SK-N-SH treated with all-trans-retinoic acid at 6 μM for 48 hours (cell line): ENCODE results near the gene NDOR1.

Source experiments
- ATAC-seq: fragments of 200-7000 bp; cut with Tn5 transposase; 3 replicates; pipeline ENCODE4 v1.9.1; 2020; ENCODE audit warnings: mild to moderate bottlenecking, moderate library complexity
- ARNTL ChIP-seq: fragments of 450-650 bp; formaldehyde crosslinking; IDR thresholded peaks from 2 replicates; pipeline ENCODE4 v1.5.0; 2020; ENCODE audit warnings: low read depth, mild to moderate bottlenecking, moderate library complexity, borderline replicate concordance
- BACH2 ChIP-seq: fragments of 250-450 bp; sonication (Bioruptor Pico); IDR thresholded peaks from 2 replicates; pipeline ENCODE4 v1.9.0; 2021; ENCODE audit warnings: mild to moderate bottlenecking, borderline replicate concordance
- CREB5 ChIP-seq: fragments of 250-450 bp; sonication (Bioruptor Pico); IDR thresholded peaks from 2 replicates; pipeline ENCODE4 v1.5.1; 2020; ENCODE audit warnings: low read depth, mild to moderate bottlenecking, moderate library complexity
- CSDC2 ChIP-seq: fragments of 250-450 bp; sonication (Bioruptor Pico); IDR thresholded peaks from 2 replicates; pipeline ENCODE4 v1.5.0; 2020; ENCODE audit warnings: mild to moderate bottlenecking, moderate library complexity
- CSRNP3 ChIP-seq: fragments of 250-450 bp; sonication (Bioruptor Pico); IDR thresholded peaks from 2 replicates; pipeline ENCODE4 v1.5.1; 2021; ENCODE audit warnings: mild to moderate bottlenecking, moderate library complexity
- ESRRG ChIP-seq: fragments of 250-450 bp; sonication (Bioruptor Pico); IDR thresholded peaks from 2 replicates; pipeline ENCODE4 v1.6.1; 2021; ENCODE audit warnings: mild to moderate bottlenecking
- GLIS3 ChIP-seq: fragments of 250-450 bp; sonication (Bioruptor Pico); IDR thresholded peaks from 2 replicates; pipeline ENCODE4 v1.5.0; 2020; ENCODE audit warnings: mild to moderate bottlenecking, moderate library complexity
- ISL1 ChIP-seq: fragments of 250-450 bp; sonication (Bioruptor Pico); IDR thresholded peaks from 2 replicates; pipeline ENCODE4 v2.1.2; 2022; ENCODE audit warnings: mild to moderate bottlenecking, moderate library complexity
- PATZ1 ChIP-seq: fragments of 250-450 bp; sonication (Bioruptor Pico); IDR thresholded peaks from 2 replicates; pipeline ENCODE4 v1.8.0; 2020; ENCODE audit warnings: mild to moderate bottlenecking, moderate library complexity, borderline replicate concordance
- PPARA ChIP-seq: fragments of 250-450 bp; sonication (Bioruptor Pico); IDR thresholded peaks from 2 replicates; pipeline ENCODE4 v1.5.0; 2020; ENCODE audit warnings: mild to moderate bottlenecking, borderline replicate concordance
- RARB ChIP-seq: fragments of 250-450 bp; sonication (Bioruptor Pico); IDR thresholded peaks from 2 replicates; pipeline ENCODE4 v1.8.0; 2021; ENCODE audit warnings: mild to moderate bottlenecking, moderate library complexity
- SNAI2 ChIP-seq: fragments of 250-450 bp; sonication (Bioruptor Pico); IDR thresholded peaks from 2 replicates; pipeline ENCODE4 v1.5.0; 2020; ENCODE audit warnings: mild to moderate bottlenecking, moderate library complexity
- TCF4 ChIP-seq: fragments of 250-450 bp; sonication (Bioruptor Pico); IDR thresholded peaks from 2 replicates; pipeline ENCODE4 v1.8.0; 2021; ENCODE audit warnings: mild to moderate bottlenecking, moderate library complexity, borderline replicate concordance
- TOX ChIP-seq: fragments of 250-450 bp; sonication (Bioruptor Pico); IDR thresholded peaks from 2 replicates; pipeline ENCODE4 v1.8.0; 2021; ENCODE audit warnings: mild to moderate bottlenecking, moderate library complexity, borderline replicate concordance
- TSHZ2 ChIP-seq: fragments of 250-450 bp; sonication (Bioruptor Pico); IDR thresholded peaks from 2 replicates; pipeline ENCODE4 v1.5.0; 2020; ENCODE audit warnings: mild to moderate bottlenecking, moderate library complexity
- ZC3H10 ChIP-seq: fragments of 250-450 bp; sonication (Bioruptor Pico); IDR thresholded peaks from 2 replicates; pipeline ENCODE4 v1.5.1; 2021; ENCODE audit warnings: mild to moderate bottlenecking, moderate library complexity
- ZFP3 ChIP-seq: fragments of 250-450 bp; sonication (Bioruptor Pico); IDR thresholded peaks from 2 replicates; pipeline ENCODE4 v1.5.0; 2020; ENCODE audit warnings: mild to moderate bottlenecking, moderate library complexity
- ZFP30 ChIP-seq: fragments of 450-650 bp; formaldehyde crosslinking; IDR thresholded peaks from 2 replicates; pipeline ENCODE4 v1.5.0; 2022; ENCODE audit warnings: mild to moderate bottlenecking, moderate library complexity
- ZNF565 ChIP-seq: fragments of 450-650 bp; formaldehyde crosslinking; conservative IDR thresholded peaks from 2 replicates; pipeline ENCODE4 v1.5.0; 2020; ENCODE audit warnings: low read depth, mild to moderate bottlenecking, moderate library complexity
- ZNF70 ChIP-seq: fragments of 450-650 bp; formaldehyde crosslinking; IDR thresholded peaks from 2 replicates; pipeline ENCODE4 v1.5.0; 2020; ENCODE audit warnings: mild to moderate bottlenecking, moderate library complexity
- ZNF8 ChIP-seq: fragments of 450-650 bp; formaldehyde crosslinking; IDR thresholded peaks from 2 replicates; pipeline ENCODE4 v1.5.0; 2020; ENCODE audit warnings: mild to moderate bottlenecking, moderate library complexity

The NDOR1 gene

GRCh38 chr9:137234055-137234697, 28.7 kb downstream of the NDOR1 start:
- TF ChIP-seq GLIS3 (CRISPR knock-in tag) (no peak), RARB (CRISPR knock-in tag) (no peak), BACH2 (no peak), ZNF70 (CRISPR knock-in tag) (no peak), CSDC2 (CRISPR knock-in tag) (no peak), TSHZ2 (no peak), ZC3H10 (CRISPR knock-in tag) (no peak)
- no peak for ATAC-seq

DNA sequence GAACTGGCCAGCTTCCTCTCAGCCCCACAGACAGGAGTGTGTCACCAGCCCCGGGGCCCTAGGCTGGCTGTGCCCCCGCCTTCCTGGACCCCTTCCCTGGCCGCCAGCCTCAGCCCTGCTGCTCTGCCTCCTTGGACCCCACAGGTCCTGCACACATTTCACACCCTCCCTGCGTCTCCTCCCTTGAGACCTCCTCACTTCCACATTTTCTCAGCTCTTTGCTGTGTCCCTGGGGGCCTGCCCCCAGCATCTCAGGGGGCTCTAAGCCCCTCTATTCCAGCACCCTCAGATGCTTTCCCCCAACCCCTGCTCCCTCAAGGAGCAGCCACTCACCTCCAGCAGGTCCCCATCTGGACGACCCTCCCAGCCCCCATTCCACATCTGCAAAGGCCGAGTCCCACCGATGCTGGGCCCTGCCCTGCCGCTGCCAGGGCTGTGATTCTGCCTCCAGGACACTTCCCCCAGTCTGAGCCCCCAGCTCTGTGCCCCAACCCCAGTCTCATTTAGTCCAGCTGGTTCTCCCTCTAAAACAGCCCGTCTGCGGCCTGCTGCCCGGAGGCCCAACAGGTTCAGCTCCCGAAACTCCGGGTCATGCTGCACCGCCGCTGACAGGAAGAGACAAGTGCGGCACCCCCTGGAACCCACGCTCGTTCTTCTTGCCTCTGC, 29.4 kb downstream of the NDOR1 start:
- no peak for ATAC-seq
- TF ChIP-seq ZNF70 (CRISPR knock-in tag) (no peak), ESRRG (CRISPR knock-in tag) (no peak), ZFP3 (no peak), CREB5 (CRISPR knock-in tag) (no peak), CSDC2 (CRISPR knock-in tag) (no peak), RARB (CRISPR knock-in tag) (no peak), CSRNP3 (no peak), ZNF565 (CRISPR knock-in tag) (no peak), PPARA (CRISPR knock-in tag) (no peak)

DNA sequence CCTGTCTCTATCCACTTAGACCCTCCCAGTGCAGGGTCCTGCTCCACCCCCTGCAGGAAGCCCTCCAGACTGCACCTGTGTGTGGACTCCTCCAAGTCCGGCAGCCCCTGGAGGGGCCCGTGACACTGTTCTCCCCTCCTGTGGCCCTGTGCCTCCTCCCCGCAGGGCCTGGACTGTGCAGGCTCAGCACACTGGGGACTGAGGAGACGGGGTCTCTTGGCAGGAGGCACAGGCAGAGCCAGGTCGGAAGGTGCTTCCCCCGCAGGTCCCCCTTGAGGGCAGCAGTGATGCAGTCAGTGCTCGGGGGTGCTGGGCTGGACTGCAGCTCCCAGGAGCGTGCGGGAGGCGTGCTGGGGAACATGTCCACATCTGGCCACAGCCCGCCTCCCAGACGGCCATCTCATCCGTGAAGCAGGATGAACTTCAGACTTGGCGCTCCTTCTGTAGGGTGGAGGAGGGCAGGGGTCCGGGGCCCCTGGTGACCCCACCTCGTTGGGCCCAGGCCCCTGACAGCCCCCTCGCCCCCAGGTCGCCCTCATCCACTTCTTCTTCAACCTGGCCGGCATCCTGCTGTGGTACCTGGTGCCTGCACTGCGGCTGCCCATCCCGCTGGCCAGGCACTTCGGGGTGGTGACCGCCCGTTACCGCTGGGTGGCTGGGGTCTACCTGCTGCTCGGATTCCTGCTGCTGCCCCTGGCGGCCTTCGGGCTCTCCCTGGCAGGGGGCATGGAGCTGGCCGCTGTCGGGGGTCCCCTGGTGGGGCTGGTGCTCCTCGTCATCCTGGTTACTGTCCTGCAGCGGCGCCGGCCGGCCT, 30.1 kb downstream of the NDOR1 start:
- ATAC-seq = no peak
- TF ChIP-seq ISL1 (CRISPR knock-in tag) (no peak), ZNF70 (CRISPR knock-in tag) (no peak), CSDC2 (CRISPR knock-in tag) (no peak), ZNF565 (CRISPR knock-in tag) (no peak), TOX (CRISPR knock-in tag) (no peak), ARNTL (CRISPR knock-in tag) (no peak), TCF4 (CRISPR knock-in tag) (no peak), ZC3H10 (CRISPR knock-in tag) (no peak), SNAI2 (no peak), BACH2 (no peak), ZNF8 (CRISPR knock-in tag) (no peak), RARB (CRISPR knock-in tag) (no peak), CREB5 (CRISPR knock-in tag) (no peak), TSHZ2 (no peak), GLIS3 (CRISPR knock-in tag) (no peak), PATZ1 (no peak), ZFP3 (no peak), PPARA (CRISPR knock-in tag) (no peak), ESRRG (CRISPR knock-in tag) (no peak), ZFP30 (CRISPR knock-in tag) (no peak)
